IMR-90 (cell line): ENCODE measurements around the gene CATSPERB.

Experiments
- BHLHE40 ChIP-seq: fragments of 150-350 bp; IDR thresholded peaks from 2 replicates; pipeline ENCODE4 v1.6.1; 2016; ENCODE audit warnings: mild to moderate bottlenecking, low read depth, low read length
- CEBPB ChIP-seq: IDR thresholded peaks from 2 replicates; pipeline ENCODE4 v1.6.1; 2012; ENCODE audit warnings: low read depth, low read length, improper control_type of control experiment
- CHD1 ChIP-seq: IDR thresholded peaks from 2 replicates; pipeline ENCODE4 v1.6.1; 2012; ENCODE audit warnings: low read depth, low read length, improper control_type of control experiment
- CTCF ChIP-seq: conservative IDR thresholded peaks from 2 replicates; pipeline ENCODE4 v1.5.1; 2012; ENCODE audit warnings: mild to moderate bottlenecking, low read depth, low read length, improper control_type of control experiment
- ELK1 ChIP-seq: fragments of 150-350 bp; IDR thresholded peaks from 2 replicates; pipeline ENCODE4 v1.6.1; 2016; ENCODE audit warnings: low read depth, mild to moderate bottlenecking, low read length, moderate library complexity, borderline replicate concordance
- FOS ChIP-seq: fragments of 150-350 bp; IDR thresholded peaks from 2 replicates; pipeline ENCODE4 v1.6.1; 2016; ENCODE audit warnings: low read depth, low read length
- MAFK ChIP-seq: IDR thresholded peaks from 2 replicates; pipeline ENCODE4 v1.6.1; 2012; ENCODE audit warnings: low read depth, low read length, improper control_type of control experiment
- MXI1 ChIP-seq: IDR thresholded peaks from 2 replicates; pipeline ENCODE4 v1.6.1; 2012; ENCODE audit warnings: low read depth, mild to moderate bottlenecking, low read length, moderate library complexity, borderline replicate concordance
- NFE2L2 ChIP-seq: fragments of 150-350 bp; IDR thresholded peaks from 2 replicates; pipeline ENCODE4 v1.6.1; 2016; ENCODE audit warnings: low read depth, mild to moderate bottlenecking, low read length
- POLR2A ChIP-seq: IDR thresholded peaks from 2 replicates; pipeline ENCODE4 v1.6.1; 2012; ENCODE audit warnings: mild to moderate bottlenecking, low read depth, low read length
- RAD21 ChIP-seq: IDR thresholded peaks from 2 replicates; pipeline ENCODE4 v1.6.1; 2012; ENCODE audit warnings: low read length, improper control_type of control experiment
- RFX5 ChIP-seq: IDR thresholded peaks from 2 replicates; pipeline ENCODE4 v1.8.0; 2012; ENCODE audit warnings: low read depth, mild to moderate bottlenecking, low read length, moderate library complexity
- SMC3 ChIP-seq: fragments of 150-350 bp; IDR thresholded peaks from 2 replicates; pipeline ENCODE4 v1.6.1; 2016; ENCODE audit warnings: low read depth, mild to moderate bottlenecking, antibody characterized with exemption, low read length, moderate library complexity
- USF2 ChIP-seq: fragments of 150-350 bp; IDR thresholded peaks from 2 replicates; pipeline ENCODE4 v1.6.1; 2017; ENCODE audit warnings: mild to moderate bottlenecking, antibody characterized with exemption, low read length, low read depth

GRCh38 chr14:91693346-91693745 lies 38.5 kb downstream of the CATSPERB start:
- TF ChIP-seq CTCF (no peak), MAFK (no peak), POLR2A (no peak), RFX5 (no peak), FOS (no peak), USF2 (no peak), BHLHE40 (no peak), CHD1 (no peak), CEBPB (no peak), MXI1 (no peak), ELK1 (no peak), NFE2L2 (no peak), SMC3 (no peak), RAD21 (no peak)
